ENCODE results near the gene CILP. TPM values are rescaled to one million over a fixed set of nuclear protein-coding genes. Genes with fewer than 3 reads are reported as not detected.

CILP gene
- total and polyA plus RNA-seq, 2 experiments from 2014 or later, result 0.03 TPM; not detected in 1

GRCh38 chr15:65172531-65172930, 38.7 kb downstream of the CILP start:
- no peak overlapping the region; the same call in 1 of the 2 replicates for H3K27ac Mint-ChIP-seq
- no peak overlapping the region for H3K4me3 ChIP-seq

GRCh38 chr15:65171428-65171827, 39.8 kb downstream of the CILP start:
- no peak overlapping the region for H3K4me3 Mint-ChIP-seq
- H3K4me1 Mint-ChIP-seq, result no peaks in the 10 kb centered on the region
- peaks cover 12% of the 10 kb centered on the region for H4K20me1 ChIP-seq (replicated peaks; ENCODE audit: insufficient read depth)
- no peak overlapping the region for H2AFZ ChIP-seq
- peaks cover 32% of the 10 kb centered on the region for H3K36me3 Mint-ChIP-seq (ENCODE audit: low read depth)
- no peak overlapping the region for H3K27ac Mint-ChIP-seq
- H3K27ac ChIP-seq (ENCODE audit: low read depth), result no peak overlapping the region
- H3K27me3 ChIP-seq (ENCODE audit: insufficient read depth), result no peaks in the 10 kb centered on the region
- no peak overlapping the region for H3K4me2 ChIP-seq
- H3K4me1 ChIP-seq (ENCODE audit: insufficient read depth), result no peaks in the 10 kb centered on the region
- 0 out of 2 replicates have a peak, but pooled peaks cover 3% of the 10 kb centered on the region for H3F3A ChIP-seq (replicated peaks; ENCODE audit: low read depth)
- peaks cover 5% of the 10 kb centered on the region; the same call in 1 of the 2 replicates for H3K79me2 ChIP-seq (replicated peaks; ENCODE audit: insufficient read depth)
- H3K36me3 ChIP-seq (ENCODE audit: insufficient read depth), result peaks cover 27% of the 10 kb centered on the region
- ATAC-seq (no peak), DNase-seq (ENCODE audit: low spot score) (no peak)
- no peaks in the 10 kb centered on the region for H3K9me3 Mint-ChIP-seq
- H3K27me3 Mint-ChIP-seq (ENCODE audit: insufficient read depth, low read depth, poor library complexity), result no peaks in the 10 kb centered on the region
- no peaks in the 10 kb centered on the region for H3K9me2 ChIP-seq (ENCODE audit: insufficient read depth)
- no peak overlapping the region for H3K4me3 ChIP-seq
- TF ChIP-seq ZNF331 (CRISPR knock-in tag; IDR thresholded peaks at IDR 0.05; ENCODE audit: low read depth) (no peak), EZH2 (IDR thresholded peaks at IDR 0.05; ENCODE audit: low read depth, unreplicated experiment) (no peak), ZNF462 (CRISPR knock-in tag; IDR thresholded peaks at IDR 0.05) (no peak), JUNB (IDR thresholded peaks at IDR 0.05; ENCODE audit: unreplicated experiment) (no peak), EZH2phosphoT487 (IDR thresholded peaks at IDR 0.05; ENCODE audit: unreplicated experiment) (no peak), ZNF114 (CRISPR knock-in tag; IDR thresholded peaks at IDR 0.05) (no peak), POLR2AphosphoS5 (IDR thresholded peaks at IDR 0.05; ENCODE audit: low read depth) (no peak), NANOG (IDR thresholded peaks at IDR 0.05; ENCODE audit: borderline replicate concordance) (no peak)

More at GRCh38 chr15:65172531-65172930, 38.7 kb downstream of the CILP start:
- no peak overlapping the region for H3K27ac ChIP-seq (ENCODE audit: low read depth)
- no peaks in the 10 kb centered on the region for H3K4me1 Mint-ChIP-seq
- DNase-seq (ENCODE audit: low spot score), result no peak
- H2AFZ ChIP-seq, result no peak overlapping the region
- H3K79me2 ChIP-seq (replicated peaks; ENCODE audit: insufficient read depth), result peaks cover 5% of the 10 kb centered on the region; the same call in 1 of the 2 replicates
- H3F3A ChIP-seq (replicated peaks; ENCODE audit: low read depth), result 0 out of 2 replicates have a peak, but pooled peaks cover 3% of the 10 kb centered on the region
- peaks cover 12% of the 10 kb centered on the region for H4K20me1 ChIP-seq (replicated peaks; ENCODE audit: insufficient read depth)
- ATAC-seq, result no peak
- H3K4me2 ChIP-seq, result no peak overlapping the region
- H3K9me3 Mint-ChIP-seq, result no peaks in the 10 kb centered on the region
- TF ChIP-seq, protein P1, sequence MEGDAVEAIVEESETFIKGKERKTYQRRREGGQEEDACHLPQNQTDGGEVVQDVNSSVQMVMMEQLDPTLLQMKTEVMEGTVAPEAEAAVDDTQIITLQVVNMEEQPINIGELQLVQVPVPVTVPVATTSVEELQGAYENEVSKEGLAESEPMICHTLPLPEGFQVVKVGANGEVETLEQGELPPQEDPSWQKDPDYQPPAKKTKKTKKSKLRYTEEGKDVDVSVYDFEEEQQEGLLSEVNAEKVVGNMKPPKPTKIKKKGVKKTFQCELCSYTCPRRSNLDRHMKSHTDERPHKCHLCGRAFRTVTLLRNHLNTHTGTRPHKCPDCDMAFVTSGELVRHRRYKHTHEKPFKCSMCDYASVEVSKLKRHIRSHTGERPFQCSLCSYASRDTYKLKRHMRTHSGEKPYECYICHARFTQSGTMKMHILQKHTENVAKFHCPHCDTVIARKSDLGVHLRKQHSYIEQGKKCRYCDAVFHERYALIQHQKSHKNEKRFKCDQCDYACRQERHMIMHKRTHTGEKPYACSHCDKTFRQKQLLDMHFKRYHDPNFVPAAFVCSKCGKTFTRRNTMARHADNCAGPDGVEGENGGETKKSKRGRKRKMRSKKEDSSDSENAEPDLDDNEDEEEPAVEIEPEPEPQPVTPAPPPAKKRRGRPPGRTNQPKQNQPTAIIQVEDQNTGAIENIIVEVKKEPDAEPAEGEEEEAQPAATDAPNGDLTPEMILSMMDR (conservative IDR thresholded peaks at IDR 0.05; ENCODE audit: low read depth in 2 of 2), result no peak
- TF ChIP-seq ZNF331 (CRISPR knock-in tag; IDR thresholded peaks at IDR 0.05; ENCODE audit: low read depth), result no peak
- TF ChIP-seq ETS1 (IDR thresholded peaks at IDR 0.05), result no peak
- no peak for TF ChIP-seq EZH2phosphoT487 (IDR thresholded peaks at IDR 0.05; ENCODE audit: unreplicated experiment)
- TF ChIP-seq ZNF114 (CRISPR knock-in tag; IDR thresholded peaks at IDR 0.05), result no peak
- TF ChIP-seq JUNB (IDR thresholded peaks at IDR 0.05; ENCODE audit: unreplicated experiment), result no peak
- no peaks in the 10 kb centered on the region for H3K27me3 ChIP-seq (ENCODE audit: insufficient read depth)
- peaks cover 28% of the 10 kb centered on the region for H3K36me3 ChIP-seq (ENCODE audit: insufficient read depth)
- no peaks in the 10 kb centered on the region for H3K4me1 ChIP-seq (ENCODE audit: insufficient read depth)
- no peaks in the 10 kb centered on the region for H3K9me2 ChIP-seq (ENCODE audit: insufficient read depth)
- H3K4me3 Mint-ChIP-seq, result no peak overlapping the region
- peaks cover 36% of the 10 kb centered on the region for H3K36me3 Mint-ChIP-seq (ENCODE audit: low read depth)
- H3K27me3 Mint-ChIP-seq (ENCODE audit: insufficient read depth, low read depth, poor library complexity), result no peaks in the 10 kb centered on the region
